ENCODE measurements around the gene AASDHPPT.

The AASDHPPT gene

DNA sequence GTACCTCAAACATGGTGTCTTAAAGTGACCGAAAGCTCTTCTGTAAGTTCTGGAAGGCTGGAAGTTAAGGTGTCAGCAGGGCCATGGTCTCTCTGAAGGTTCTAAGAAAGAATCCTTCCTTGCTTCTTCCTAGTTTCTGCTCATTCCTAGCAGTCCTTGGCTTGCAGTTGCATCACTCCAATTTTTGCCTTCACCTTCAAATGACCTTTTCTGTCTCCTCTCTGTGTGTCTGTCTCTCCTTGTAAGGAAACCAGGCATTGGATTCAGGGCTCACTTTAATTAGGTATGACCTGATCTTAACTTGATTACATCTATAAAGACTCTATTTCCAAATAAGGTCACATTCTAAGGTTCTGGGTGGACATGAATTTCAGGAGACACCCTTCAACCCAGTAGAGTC lies 8.7 kb downstream of the AASDHPPT start:
- DNase-seq, result no peak

GRCh38 chr11:106086850-106087249 lies 9.4 kb downstream of the AASDHPPT start:
- DNase-seq, result peak in 1 of 51 donors; percentile 14

DNA sequence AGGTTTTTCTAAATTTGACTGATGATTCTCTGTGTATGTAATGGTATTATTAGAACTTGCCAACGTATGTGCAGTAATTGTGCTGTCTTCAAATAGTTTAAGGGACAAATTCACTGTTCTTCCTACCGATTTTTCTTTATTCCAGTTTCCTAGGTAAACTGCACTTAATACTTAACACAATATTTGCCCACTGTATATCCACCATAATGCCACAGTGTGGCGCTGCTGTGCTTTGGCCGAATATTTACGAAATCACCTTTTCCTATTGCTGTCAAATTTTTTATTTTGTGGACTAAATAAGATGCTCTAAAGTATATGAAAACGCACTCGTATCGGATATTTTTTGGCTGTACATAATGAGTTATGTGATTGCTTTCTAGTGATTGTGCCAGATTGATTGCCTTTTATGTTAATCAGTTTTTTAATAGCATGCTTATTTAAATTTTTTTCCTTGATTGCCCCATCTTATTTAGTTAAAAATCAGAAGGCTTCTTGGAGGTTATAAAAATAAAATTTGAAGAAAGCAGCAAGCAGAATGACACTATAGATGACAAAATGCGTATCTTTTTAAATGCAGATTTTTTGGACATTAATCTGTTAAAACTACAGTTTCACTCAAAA lies 10.5 kb downstream of the AASDHPPT start:
- DNase-seq, result peak in 26 of 51 donors; percentile 0 to 54 (median 16)

DNA sequence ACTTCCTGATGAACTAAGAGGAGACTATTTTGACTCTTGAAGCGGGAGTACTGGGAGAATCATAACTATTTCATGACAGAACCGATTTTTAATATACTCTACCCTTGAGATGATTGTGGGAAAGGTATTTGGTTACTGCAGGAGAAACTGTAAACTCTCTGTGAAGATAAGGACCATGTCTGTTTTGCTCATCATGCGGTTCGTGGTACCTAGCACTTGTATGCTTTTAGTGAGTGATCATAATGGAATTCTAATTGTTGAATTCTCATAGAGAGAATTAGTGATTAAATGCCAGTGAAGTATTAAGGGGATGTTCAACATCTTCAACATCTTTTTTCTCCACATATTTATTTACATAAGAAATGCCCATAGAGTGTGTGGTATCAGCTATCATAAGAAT lies 11.4 kb downstream of the AASDHPPT start:
- DNase-seq, result no peak

DNA sequence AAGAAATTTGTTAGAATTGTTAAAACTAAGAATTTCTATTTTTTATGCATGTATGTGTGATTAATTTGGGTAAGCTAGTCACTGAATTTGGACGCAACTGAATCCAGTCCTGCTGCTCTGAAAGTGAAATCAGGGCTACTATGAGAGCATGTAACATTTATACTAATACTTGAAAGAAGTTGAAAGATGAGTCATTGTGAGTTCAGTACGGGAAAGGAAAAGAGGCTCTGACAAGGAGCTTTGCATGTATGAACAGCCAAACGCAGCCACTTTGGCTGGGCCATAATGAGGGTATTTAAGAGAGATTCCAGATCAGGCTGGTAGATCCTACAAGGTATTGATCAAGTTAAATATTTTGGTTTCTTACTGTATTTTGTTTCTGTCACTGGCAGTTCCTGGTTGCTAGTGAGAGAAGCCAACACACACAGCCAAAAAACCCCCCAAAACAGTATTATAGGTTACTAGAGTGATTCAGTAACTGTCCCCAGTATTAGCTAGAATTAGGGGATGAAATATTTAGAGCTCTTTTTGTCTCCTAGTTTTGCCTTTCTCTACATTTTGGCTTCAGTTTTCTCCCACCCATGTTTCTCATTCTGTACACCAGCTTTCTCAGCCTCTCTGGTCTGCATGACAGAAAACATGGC lies 14.1 kb downstream of the AASDHPPT start:
- DNase-seq, result no peak

DNA sequence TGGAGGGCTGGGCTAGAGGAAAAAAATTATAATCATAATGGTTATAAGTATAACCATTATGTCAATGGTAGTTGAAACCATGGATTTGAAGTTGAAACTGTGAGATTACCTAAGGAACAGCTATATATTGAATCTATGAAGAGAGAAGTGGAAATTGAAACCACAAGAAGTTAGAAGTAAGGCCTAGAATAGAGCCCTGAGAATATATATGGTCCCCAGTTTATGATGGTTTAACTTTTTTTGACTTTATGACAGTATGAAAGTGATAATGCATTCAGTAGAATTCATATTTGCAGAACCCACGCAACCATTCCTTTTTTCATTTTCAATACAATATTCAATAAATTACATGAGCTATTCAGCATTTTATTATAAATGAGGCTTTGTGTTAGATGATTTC lies 15.0 kb downstream of the AASDHPPT start:
- DNase-seq, result no peak

- no peak for DNase-seq
Observed at GRCh38 chr11:106098893-106099553, 21.6 kb downstream of the AASDHPPT start.

DNA sequence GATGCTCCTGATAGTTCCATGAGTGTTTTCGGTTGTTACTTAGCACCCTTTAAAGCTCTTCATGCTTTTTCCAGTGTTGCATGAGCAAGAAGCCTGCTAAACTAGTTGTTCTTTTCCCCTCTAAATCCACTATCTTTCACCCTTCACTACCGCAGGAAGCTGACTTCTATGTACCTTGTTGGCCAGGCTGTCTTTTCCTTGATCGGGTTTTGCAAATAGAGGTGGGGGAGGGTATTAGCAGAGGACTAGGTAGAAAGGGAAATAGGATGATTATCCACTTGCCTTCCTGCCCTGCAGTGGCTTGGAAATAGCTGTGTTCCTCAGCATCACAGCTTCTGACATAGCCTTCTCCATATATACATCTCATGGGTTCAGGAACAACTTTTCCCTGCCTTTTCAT lies 23.9 kb downstream of the AASDHPPT start:
- DNase-seq, result no peak

GRCh38 chr11:106101819-106102218 lies 24.4 kb downstream of the AASDHPPT start:
- DNase-seq, result no peak

GRCh38 chr11:106105986-106106385 lies 28.5 kb downstream of the AASDHPPT start:
- DNase-seq, result no peak

DNA sequence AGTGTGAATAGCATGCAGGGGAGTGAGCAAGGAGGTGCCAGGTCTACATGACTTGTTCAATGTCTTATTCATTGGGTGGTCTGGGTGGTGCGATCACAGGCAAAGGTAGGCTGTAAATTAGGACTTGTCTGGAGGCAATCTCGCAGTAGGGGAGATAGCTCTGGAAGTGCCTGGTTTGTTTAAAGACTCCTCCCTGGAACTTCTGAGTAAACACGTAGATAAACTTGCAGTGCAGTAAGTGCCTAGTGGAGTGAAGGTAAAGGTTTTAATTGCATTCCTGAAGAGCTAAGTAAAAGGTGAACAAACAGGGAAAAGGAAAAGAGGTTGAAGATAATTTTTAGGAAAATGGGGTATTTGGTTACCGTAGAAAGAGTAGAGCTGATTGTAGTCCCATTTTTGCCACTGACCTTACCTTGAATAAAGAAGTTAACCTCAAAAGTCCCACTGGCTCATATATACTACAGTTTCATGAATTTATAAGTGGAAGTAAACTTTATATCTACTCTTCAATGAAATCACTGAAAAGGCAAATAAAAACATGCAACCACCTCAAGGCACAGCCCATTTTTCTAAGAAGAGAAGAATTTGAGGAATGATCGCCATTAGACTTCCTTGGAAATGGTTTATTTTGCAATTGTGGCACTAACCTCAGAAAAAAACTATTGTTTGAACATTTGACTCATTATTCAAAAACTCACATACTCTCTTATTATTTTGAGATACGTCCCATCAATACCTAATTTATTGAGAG lies 44.3 kb downstream of the AASDHPPT start:
- DNase-seq, result no peak

DNA sequence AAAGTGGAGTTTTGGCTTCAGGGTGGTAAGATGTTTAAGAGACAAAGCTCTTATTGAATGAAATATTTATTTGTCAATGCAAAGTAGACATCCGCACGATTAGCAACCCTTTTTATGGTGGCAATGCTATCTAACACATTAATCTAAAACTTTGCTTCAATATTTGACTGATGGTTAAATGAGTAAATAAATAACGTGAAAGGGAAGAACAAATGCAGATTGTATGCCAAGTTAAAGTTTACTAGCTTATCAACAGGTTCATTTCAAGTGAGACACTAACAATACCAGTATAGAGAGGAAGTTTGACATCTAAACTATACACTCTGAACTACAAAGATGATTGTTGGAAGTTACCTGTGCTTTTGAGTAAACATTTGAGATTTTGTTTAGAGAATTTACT lies 50.1 kb downstream of the AASDHPPT start:
- no peak for DNase-seq

- no peak for DNase-seq
Observed at GRCh38 chr11:106128740-106129139, 51.3 kb downstream of the AASDHPPT start.

DNA sequence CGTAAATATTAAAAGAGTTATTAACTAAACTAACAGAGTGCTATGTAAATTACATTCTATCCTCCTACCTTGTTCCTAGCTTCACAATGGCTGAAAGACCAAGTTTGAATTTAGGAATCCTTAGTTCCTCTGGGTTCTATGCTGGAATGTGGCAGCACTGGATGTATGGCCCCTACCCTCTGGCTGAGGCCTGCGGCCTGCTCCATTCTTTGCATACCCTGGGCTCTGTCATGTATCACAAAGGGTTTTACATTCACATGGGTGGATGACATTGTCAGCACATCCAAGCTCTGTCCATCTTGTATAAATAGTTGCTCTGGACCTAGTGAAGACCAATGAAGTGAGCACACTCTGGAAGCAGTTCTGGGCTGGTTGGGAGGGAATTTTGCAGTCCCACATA lies 54.5 kb downstream of the AASDHPPT start:
- no peak for DNase-seq

DNA sequence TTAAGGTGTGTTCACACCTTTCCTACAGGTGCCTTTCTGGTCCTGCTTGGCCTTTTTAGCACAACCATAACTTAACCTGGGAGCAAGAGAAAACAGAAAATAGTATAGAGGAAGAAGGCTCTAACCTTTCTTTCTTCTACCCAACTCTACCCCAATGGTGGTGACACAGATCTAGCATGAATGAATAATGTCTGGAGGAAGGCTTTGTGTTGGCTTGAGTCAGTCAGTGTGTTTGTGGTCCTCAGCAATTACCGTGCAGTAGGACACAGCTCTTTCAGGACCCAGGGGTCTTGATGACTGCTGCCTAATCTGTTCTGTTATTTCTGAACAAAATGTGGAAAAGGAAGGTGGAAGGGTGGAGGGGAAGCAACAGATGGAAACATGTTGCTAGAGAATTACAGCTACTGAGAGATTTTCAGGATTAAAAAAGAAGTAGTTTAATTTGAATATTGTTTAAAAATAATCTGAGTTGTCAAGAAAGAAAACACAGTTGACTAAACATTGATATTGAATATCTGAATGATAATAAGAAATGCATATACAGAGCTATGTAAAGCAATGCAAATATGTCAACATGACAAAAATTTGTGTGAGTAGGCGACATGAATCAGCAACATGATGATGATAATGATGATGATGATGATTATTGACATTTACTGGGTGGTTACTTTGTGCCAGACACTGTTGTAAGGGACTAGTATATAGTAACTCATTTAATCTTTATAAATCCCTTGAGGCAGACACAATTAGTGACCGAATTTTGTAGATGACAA lies 55.3 kb downstream of the AASDHPPT start:
- no peak for DNase-seq

GRCh38 chr11:106133529-106133928 lies 56.1 kb downstream of the AASDHPPT start:
- no peak for DNase-seq

DNA sequence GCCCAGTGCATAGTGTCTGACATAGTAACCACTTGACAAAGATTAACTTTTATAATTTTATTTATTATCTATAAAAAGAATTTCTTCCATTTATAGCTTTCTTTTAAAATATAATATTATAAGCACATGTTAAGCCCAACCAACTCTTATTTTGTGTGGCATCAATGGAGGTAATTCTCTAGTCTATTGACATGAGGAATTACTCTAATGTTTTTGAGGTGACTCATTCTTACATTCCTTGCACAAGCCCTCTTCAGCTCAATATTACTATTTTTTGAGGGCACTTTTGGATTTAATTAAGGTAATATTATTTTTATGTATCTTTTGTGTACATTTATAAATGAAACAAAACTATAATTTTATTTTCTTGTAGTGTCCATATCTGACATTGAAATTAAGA lies 59.6 kb downstream of the AASDHPPT start:
- DNase-seq, result no peak

GRCh38 chr11:106137758-106138157 lies 60.3 kb downstream of the AASDHPPT start:
- DNase-seq, result no peak
